Ovary (tissue), 9 donors: ENCODE data around the gene LAMA1. TPM values are rescaled to one million over a fixed set of nuclear protein-coding genes. Genes with fewer than 3 reads are reported as not detected.

ENCODE experiments used
- DNase-seq, 5 donors: peaks; one replicate each; pipeline ENCODE4 v3.0.0-alpha.2; 2019 to 2020
- H3K27ac ChIP-seq, 2 donors: fragments of 200-600 bp; one replicate each; pipeline versions ENCODE4 v1.5.1 to v1.8.0; 2019 to 2022
- H3K27me3 ChIP-seq: fragments of 200-600 bp; one replicate; pipeline ENCODE4 v1.8.0; 2022
- H3K36me3 ChIP-seq: fragments of 200-600 bp; sonication (generic); one replicate; pipeline ENCODE4 v1.5.1; 2019
- H3K4me1 ChIP-seq: one replicate; pipeline ENCODE4 v1.8.1; 2013; ENCODE audit warnings: mild to moderate bottlenecking, moderate library complexity; ENCODE audit not compliant: insufficient read depth
- H3K4me3 ChIP-seq: fragments of 200-600 bp; sonication (generic); one replicate; pipeline ENCODE4 v1.5.1; 2017
- H3K9me3 ChIP-seq, 2 donors: fragments of 200-600 bp in 1 of 2; sonication (generic) in 1 of 2; one replicate each; pipeline versions ENCODE4 v1.5.1 to v1.8.1; 2013 to 2019; ENCODE audit warnings: mild to moderate bottlenecking in 1 of 2, moderate library complexity in 1 of 2
- CTCF ChIP-seq, 3 donors: fragments of 450-650 bp in 2 of 3; fragments of 200-600 bp in 1 of 3; IDR thresholded peaks; one replicate each; pipeline versions ENCODE4 v1.5.1 to v1.8.0; 2016 to 2022; ENCODE audit warnings: antibody characterized with exemption in 3 of 3, mild to moderate bottlenecking in 1 of 3
- EP300 ChIP-seq: sonication (generic); formaldehyde crosslinking; IDR thresholded peaks from one replicate; pipeline ENCODE4 v1.6.1; 2017; ENCODE audit warnings: antibody characterized with exemption
- POLR2A ChIP-seq: fragments of 450-650 bp; IDR thresholded peaks from one replicate; pipeline ENCODE4 v1.6.1; 2017; ENCODE audit warnings: antibody characterized with exemption, mild to moderate bottlenecking, moderate library complexity
- WGBS, 3 donors: extraction: QIAGEN DNeasy Blood & Tissue Kit in 1 of 3; methylation state at CpG; one replicate each; pipeline versions ENCODE4 v1.1.5 to v1.1.7; 2013 to 2017; 5-methylcytosine and 5-hydroxymethylcytosine counted together
- intact Hi-C, 4 donors: fragments of 100-400 bp; cut with DNase I; formaldehyde crosslinking; loops; one replicate each; pipeline versions ENCODE4 v1.11.0 to v1.15.1; 2022 to 2023
- polyA plus RNA-seq, 2 donors: library from polyadenylated mRNA; stranded (reverse); fragments of 200-250 nt in 1 of 2; fragments of 350-450 nt in 1 of 2; fragmentation: Illumina TruSeq in 1 of 2; extraction: RNeasy Lipid Tissue Mini Kit (QIAGEN cat#74804) in 1 of 2; gene quantifications; one replicate each; pipeline ENCODE4 v1.2.3, GENCODE V29; 2013 to 2014
- total RNA-seq, 7 donors: library from RNA; depleted of rRNA in 2 of 7; stranded (reverse); fragments of >200 nt in 2 of 7; fragmentation: NEBNext Ultra II Directional in 3 of 7; extraction: Animal tissue kit (Norgen Biotek cat#: 25700) in 3 of 7; gene quantifications; one replicate each; pipeline versions ENCODE4 v1.1.0 to v1.2.4, GENCODE V29; 2016 to 2023
- donor health status: DM: no; HTN: no; CAD: no; lungs with moderate emphysema.
- donor health status: DM: no; HTN: no; CAD: no.
- donor health status: Bipolar disorder and iron deficiency.
- donor health status: DM: yes; HTN: yes; CAD: no.
- donor health status: DM: no; HTN: no; CAD: no.
- donor health status: DM: yes; HTN: yes; CAD: no.

Gene LAMA1
- total and polyA plus RNA-seq, 9 donors: 1.1 to 10.8 (median 3.8) TPM

GRCh38 chr18:7023063-7023580, 94.5 kb downstream of the LAMA1 start:
- no peak for TF ChIP-seq CTCF (IDR thresholded peaks at IDR 0.05)
- TF ChIP-seq POLR2A: no peak
- TF ChIP-seq EP300: no peak
- H3K27me3 ChIP-seq: no peaks in the 10 kb centered on the region
- H3K36me3 ChIP-seq: no peaks in the 10 kb centered on the region
- H3K4me1 ChIP-seq: no peaks in the 10 kb centered on the region
- no peaks in the 10 kb centered on the region for H3K9me3 ChIP-seq
- no peak overlapping the region for H3K27ac ChIP-seq
- no peak for DNase-seq
- no peak overlapping the region for H3K4me3 ChIP-seq
- intact Hi-C loops: no loop called here
- 93 to 94% (median 93%) methylated on average over 19 of the region's 19 CpGs for WGBS, 3 donors

GRCh38 chr18:7021994-7022840, 95.4 kb downstream of the LAMA1 start:
- no peak overlapping the region for H3K4me3 ChIP-seq
- no peaks in the 10 kb centered on the region for H3K27me3 ChIP-seq
- no peaks in the 10 kb centered on the region for H3K4me1 ChIP-seq
- 70 to 76% (median 72%) methylated on average over 16 of the region's 16 CpGs for WGBS, 3 donors
- no peaks in the 10 kb centered on the region for H3K36me3 ChIP-seq
- no peak for DNase-seq
- no peak for TF ChIP-seq EP300
- TF ChIP-seq POLR2A: no peak
- no peak for TF ChIP-seq CTCF (IDR thresholded peaks at IDR 0.05)
- no peaks in the 10 kb centered on the region for H3K9me3 ChIP-seq
- no peak overlapping the region for H3K27ac ChIP-seq
- intact Hi-C loops: no loop called here

GRCh38 chr18:7020995-7021777, 96.4 kb downstream of the LAMA1 start:
- Histone ChIP-seq H3K9me3 (no peaks in the 10 kb centered on the region), H3K4me1 (no peaks in the 10 kb centered on the region), H3K4me3 (no peak overlapping the region), H3K36me3 (no peaks in the 10 kb centered on the region), H3K27me3 (no peaks in the 10 kb centered on the region), H3K27ac (no peak overlapping the region)
- 94 to 96% (median 95%) methylated on average over 13 of the region's 13 CpGs for WGBS, 3 donors
- intact Hi-C loops: no loop called here
- DNase-seq: no peak
- no peak for TF ChIP-seq EP300
- no peak for TF ChIP-seq CTCF (IDR thresholded peaks at IDR 0.05)
- TF ChIP-seq POLR2A: no peak

GRCh38 chr18:7017013-7017412, 100.6 kb downstream of the LAMA1 start:
- intact Hi-C loops: no loop called here
- WGBS, 3 donors: 88 to 92% (median 90%) methylated on average over 5 of the region's 5 CpGs
- Histone ChIP-seq H3K9me3 (no peaks in the 10 kb centered on the region), H3K4me3 (no peak overlapping the region), H3K27me3 (no peaks in the 10 kb centered on the region), H3K27ac (no peak overlapping the region), H3K4me1 (no peaks in the 10 kb centered on the region), H3K36me3 (no peaks in the 10 kb centered on the region)
- DNase-seq: no peak
- TF ChIP-seq CTCF (IDR thresholded peaks at IDR 0.05): no peak
- no peak for TF ChIP-seq POLR2A
- TF ChIP-seq EP300: no peak
